Ascending aorta (tissue), 2 donors: ENCODE data around the gene BLACAT1. TPM values are rescaled to one million over a fixed set of nuclear protein-coding genes. Genes with fewer than 3 reads are reported as not detected.

Source experiments
- DNase-seq, 2 donors: peaks; one replicate each; pipeline ENCODE4 v3.0.0-alpha.2; 2019; ENCODE audit warnings: low spot score in 2 of 2
- H3K27ac ChIP-seq, 2 donors: fragments of 200-600 bp; sonication (generic); one replicate each; pipeline ENCODE4 v1.5.1; 2016 to 2017; ENCODE audit warnings: mild to moderate bottlenecking in 1 of 2
- H3K27me3 ChIP-seq: fragments of 200-600 bp; sonication (generic); one replicate; pipeline ENCODE4 v1.5.1; 2017
- H3K36me3 ChIP-seq, 2 donors: fragments of 200-600 bp; sonication (generic); one replicate each; pipeline ENCODE4 v1.5.1; 2016
- H3K4me1 ChIP-seq, 2 donors: fragments of 200-600 bp; sonication (generic); one replicate each; pipeline ENCODE4 v1.5.1; 2016 to 2017; ENCODE audit warnings: mild to moderate bottlenecking in 1 of 2
- H3K4me3 ChIP-seq, 2 donors: fragments of 200-600 bp; sonication (generic); one replicate each; pipeline ENCODE4 v1.5.1; 2016 to 2017; ENCODE audit warnings: mild to moderate bottlenecking in 1 of 2
- H3K9me3 ChIP-seq, 2 donors: fragments of 200-600 bp; sonication (generic); one replicate each; pipeline ENCODE4 v1.5.1; 2016
- CTCF ChIP-seq, 3 experiments: fragments of 200-600 bp in 2 of 3; fragments of 450-650 bp in 1 of 3; sonication (generic) in 2 of 3; IDR thresholded peaks; one replicate each; pipeline ENCODE4 v1.5.1; 2016 to 2019; ENCODE audit warnings: antibody characterized with exemption in 3 of 3, mild to moderate bottlenecking in 1 of 3, moderate library complexity in 1 of 3
- intact Hi-C: fragments of 100-400 bp; cut with DNase I; formaldehyde crosslinking; loops from one replicate; pipeline ENCODE4 v1.15.1; 2023
- total RNA-seq: library from RNA; depleted of rRNA; stranded (reverse); fragments of >200 nt; gene quantifications from one replicate; pipeline ENCODE4 v1.1.0, GENCODE V29; 2016

The BLACAT1 gene
- total RNA-seq, 1 donor from 2014 or later = not detected

- no peak for TF ChIP-seq CTCF (IDR thresholded peaks at IDR 0.05)
Observed at GRCh38 chr1:205494115-205494514, 38.3 kb upstream of the BLACAT1 start.

GRCh38 chr1:205493241-205494085, 37.6 kb upstream of the BLACAT1 start:
- DNase-seq = peak; percentile 27 to 71

More at GRCh38 chr1:205494115-205494514, 38.3 kb upstream of the BLACAT1 start:
- Histone ChIP-seq H3K27me3 (no peaks in the 10 kb centered on the region), H3K36me3 (no peaks in the 10 kb centered on the region), H3K27ac (no peak overlapping the region), H3K4me3 (no peak overlapping the region), H3K4me1 (peaks cover 3 to 11% of the 10 kb centered on the region in 2 donors), H3K9me3 (no peaks in the 10 kb centered on the region)
- no peak for DNase-seq
- intact Hi-C loops = no loop called here

GRCh38 chr1:205492774-205493173, 36.9 kb upstream of the BLACAT1 start:
- TF ChIP-seq CTCF (IDR thresholded peaks at IDR 0.05) = no peak
- intact Hi-C loops = no loop called here

More at GRCh38 chr1:205493241-205494085, 37.6 kb upstream of the BLACAT1 start:
- no peaks in the 10 kb centered on the region for H3K36me3 ChIP-seq
- H3K4me3 ChIP-seq = no peak overlapping the region
- TF ChIP-seq CTCF (IDR thresholded peaks at IDR 0.05) = no peak
- no peaks in the 10 kb centered on the region for H3K9me3 ChIP-seq
- H3K27ac ChIP-seq = peak overlapping the region; percentile 36 to 64
- peaks cover 3 to 11% of the 10 kb centered on the region in 2 donors for H3K4me1 ChIP-seq
- intact Hi-C loops = no loop called here
- H3K27me3 ChIP-seq = no peaks in the 10 kb centered on the region

GRCh38 chr1:205492201-205492667, 36.4 kb upstream of the BLACAT1 start:
- Histone ChIP-seq H3K27ac (no peak overlapping the region), H3K36me3 (no peaks in the 10 kb centered on the region), H3K9me3 (no peaks in the 10 kb centered on the region), H3K27me3 (no peaks in the 10 kb centered on the region), H3K4me3 (no peak overlapping the region), H3K4me1 (peaks cover 3 to 11% of the 10 kb centered on the region in 2 donors)
- DNase-seq = no peak
- TF ChIP-seq CTCF (IDR thresholded peaks at IDR 0.05) = no peak
- intact Hi-C loops = no loop called here

More at GRCh38 chr1:205492774-205493173, 36.9 kb upstream of the BLACAT1 start:
- no peaks in the 10 kb centered on the region for H3K9me3 ChIP-seq
- no peak for DNase-seq
- H3K4me1 ChIP-seq = peaks cover 3 to 11% of the 10 kb centered on the region in 2 donors
- no peaks in the 10 kb centered on the region for H3K36me3 ChIP-seq
- no peak overlapping the region for H3K4me3 ChIP-seq
- no peaks in the 10 kb centered on the region for H3K27me3 ChIP-seq
- H3K27ac ChIP-seq = peak overlapping the region; percentile 36 to 64

GRCh38 chr1:205491794-205492193, 35.9 kb upstream of the BLACAT1 start:
- intact Hi-C loops = no loop called here
- Histone ChIP-seq H3K9me3 (no peaks in the 10 kb centered on the region), H3K27me3 (no peaks in the 10 kb centered on the region), H3K4me1 (peaks cover 3 to 11% of the 10 kb centered on the region in 2 donors), H3K36me3 (no peaks in the 10 kb centered on the region), H3K27ac (no peak overlapping the region), H3K4me3 (no peak overlapping the region)
- TF ChIP-seq CTCF (IDR thresholded peaks at IDR 0.05) = no peak
- DNase-seq = no peak
